HG03460 (cell line): ENCODE results near the gene IFNA6.
"Not testable (repeated sequence)": the region's sequence is repeated elsewhere in the genome, so short reads cannot be mapped to it uniquely, and the experiment has no call there.

Experiments used
- ATAC-seq: cut with Tn5 transposase; IDR thresholded peaks from one replicate; pipeline ENCODE4 v1.9.1; 2021; ENCODE audit not compliant: unreplicated experiment

Gene IFNA6

GRCh38 chr9:21350787-21351186 lies at the start of gene IFNA6:
TSS of gene IFNA6 (minus strand) at chr9:21350887. CDS start at chr9:21350887, 0 bp downstream.
- no peak for ATAC-seq

GRCh38 chr9:21399956-21400355 lies 49.3 kb upstream of the IFNA6 start:
- no peak for ATAC-seq

DNA sequence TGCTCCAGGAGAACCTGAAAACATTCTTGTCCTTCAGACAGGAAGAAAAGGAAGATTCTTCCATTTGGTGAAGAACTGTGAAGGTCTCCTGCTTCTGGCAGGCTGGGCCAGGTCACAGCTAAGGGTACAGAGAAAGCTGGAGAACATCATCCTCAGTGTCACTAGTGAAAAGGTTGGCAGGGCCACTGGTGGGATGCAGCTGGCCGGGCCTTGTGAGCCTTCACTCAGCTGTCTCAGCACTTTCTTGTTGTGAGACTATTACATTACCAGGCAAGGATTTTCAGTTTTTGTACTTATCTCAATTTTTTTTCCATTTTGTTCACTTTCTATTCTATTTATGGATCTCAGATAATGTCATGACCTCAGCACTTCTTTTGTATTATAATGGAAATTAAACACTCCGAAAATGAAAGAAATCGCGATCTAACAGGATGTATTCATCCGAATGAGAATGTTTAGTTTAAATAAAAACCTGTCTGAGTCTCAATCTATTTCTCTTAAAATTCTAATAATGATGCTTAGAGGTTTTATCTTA lies 48.3 kb upstream of the IFNA6 start:
- ATAC-seq = no peak

DNA sequence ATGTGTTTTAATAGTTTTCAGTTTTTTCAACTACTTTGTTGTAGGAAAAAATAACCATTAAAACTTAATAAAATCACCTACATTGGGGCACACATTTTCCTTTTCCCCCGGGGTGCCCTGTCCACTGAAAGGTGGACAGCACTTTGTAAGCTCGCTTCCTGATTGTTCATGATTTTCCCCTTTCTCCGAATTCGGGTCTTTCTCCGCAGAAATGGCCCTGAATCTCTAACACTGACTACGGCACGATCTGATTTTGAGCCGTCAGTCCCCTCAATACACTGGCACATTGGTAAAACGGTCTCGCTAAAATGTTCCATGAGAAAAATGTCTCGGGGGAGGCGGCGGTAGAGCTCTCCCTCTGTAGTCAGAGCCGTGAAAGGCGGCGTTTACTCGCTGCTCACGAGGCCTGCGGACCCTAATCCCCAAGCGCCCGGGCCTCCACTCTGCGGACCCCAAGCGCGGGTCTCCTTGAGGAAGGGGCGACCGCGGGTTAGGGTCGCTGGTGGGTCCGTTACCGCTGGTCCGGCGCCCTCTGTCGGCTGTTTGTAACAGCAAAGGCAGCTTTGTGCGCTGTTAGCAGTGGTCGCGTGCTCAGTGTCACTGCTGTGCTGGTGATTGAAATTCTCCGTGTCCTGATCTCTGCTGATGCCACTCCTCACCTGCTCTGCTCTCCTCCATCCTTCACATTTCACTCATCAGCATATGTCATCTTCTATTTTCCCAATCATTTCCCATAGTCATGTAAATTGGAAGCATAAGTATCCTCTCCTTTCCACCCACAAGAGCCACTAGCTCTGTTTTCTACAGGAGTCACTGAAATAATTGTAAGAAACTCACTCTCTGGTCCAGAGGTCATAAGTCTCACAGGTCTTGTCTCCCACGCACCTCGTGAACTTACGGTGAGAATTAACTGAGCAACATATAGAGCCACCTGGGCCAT lies 45.4 kb upstream of the IFNA6 start:
- ATAC-seq = peak; percentile 66

- peak; percentile 75 for ATAC-seq
These were observed 41.6 kb upstream of the IFNA6 start for GRCh38 chr9:21392270-21392669.

GRCh38 chr9:21385131-21385670 lies 34.5 kb upstream of the IFNA6 start, which contains the start of gene IFNA2:
TSS of gene IFNA2 (minus strand) at chr9:21385398. CDS start at chr9:21385329, 69 bp downstream.
- ATAC-seq = no peak

DNA sequence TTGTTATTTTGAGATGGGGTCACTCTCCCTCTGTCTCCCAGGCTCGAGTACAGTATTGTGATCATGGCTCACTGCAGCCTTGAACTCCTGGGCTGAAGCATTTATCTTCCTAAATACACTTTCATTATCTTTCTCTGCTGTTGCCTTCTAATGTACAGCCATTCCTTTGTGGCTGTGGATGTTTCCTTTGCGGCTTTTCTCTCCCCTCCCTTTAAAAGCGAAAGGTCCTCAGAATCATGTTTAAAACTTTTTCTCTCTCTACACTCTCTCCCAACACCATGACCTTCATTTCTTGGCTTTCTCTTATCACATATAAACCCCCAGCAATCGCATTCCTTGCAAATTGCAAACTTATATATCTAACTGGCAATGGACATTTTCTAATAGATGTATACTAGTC lies 32.9 kb upstream of the IFNA6 start:
- ATAC-seq = no peak

DNA sequence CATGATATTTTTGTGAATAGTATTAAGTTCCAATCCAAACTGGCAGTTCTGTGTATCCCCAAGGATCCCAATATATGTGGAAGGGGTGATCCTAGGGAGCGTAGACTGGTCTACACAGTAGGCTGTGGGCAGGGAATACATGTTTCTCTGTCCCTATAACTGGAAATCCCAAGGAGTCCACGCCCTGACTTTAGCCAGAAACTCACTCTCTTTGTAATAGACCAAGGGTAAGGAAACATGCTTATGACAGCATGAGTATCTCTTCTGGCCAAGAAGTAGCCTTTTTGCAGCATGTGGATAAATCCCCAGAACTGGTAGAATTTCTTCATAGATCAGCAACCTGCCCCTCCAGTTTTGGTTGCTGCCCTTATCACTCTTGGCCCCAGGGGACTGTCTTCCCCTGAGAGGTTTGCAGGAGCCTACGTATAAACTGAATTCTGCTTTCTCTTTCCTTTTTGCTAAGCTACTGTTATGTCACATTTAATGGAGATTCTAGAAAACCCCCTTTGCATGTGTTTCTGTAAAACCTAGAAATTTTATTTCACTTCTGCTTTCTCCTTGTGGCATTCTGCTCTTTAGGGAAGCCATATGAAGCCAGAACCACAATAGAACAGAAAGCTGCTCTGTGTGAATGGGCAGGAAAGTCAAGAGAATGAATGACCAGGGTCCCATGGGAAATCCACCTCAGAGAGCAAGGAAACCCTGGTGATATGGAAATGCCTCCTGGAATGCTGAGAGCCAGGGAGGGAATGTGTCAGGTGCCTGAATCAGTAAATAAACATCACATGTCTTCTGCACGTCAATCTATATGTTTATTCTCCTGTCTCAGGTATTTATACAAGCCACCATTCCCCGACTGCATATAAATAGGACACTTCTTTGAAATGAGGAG lies 31.0 kb upstream of the IFNA6 start:
- ATAC-seq = peak; percentile 96

DNA sequence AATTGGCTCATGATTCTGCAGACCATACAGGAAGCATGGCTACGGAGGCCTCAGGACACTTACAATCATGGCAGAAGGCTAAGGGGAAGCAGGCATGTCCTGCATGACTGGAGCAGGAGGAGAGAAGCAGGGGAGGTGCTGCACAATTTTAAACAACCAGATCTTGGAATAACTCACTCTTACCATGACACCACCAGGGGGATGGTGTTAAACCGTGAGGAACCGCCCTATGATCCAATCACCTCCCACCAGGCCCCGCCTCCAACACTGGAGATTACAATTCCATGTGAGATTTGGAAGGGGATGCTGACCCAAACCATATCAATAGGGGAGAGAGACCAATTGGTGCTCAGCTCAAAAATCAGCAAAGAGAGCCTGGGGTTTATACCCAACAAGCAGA lies 20.8 kb upstream of the IFNA6 start:
- ATAC-seq = not testable (repeated sequence)

DNA sequence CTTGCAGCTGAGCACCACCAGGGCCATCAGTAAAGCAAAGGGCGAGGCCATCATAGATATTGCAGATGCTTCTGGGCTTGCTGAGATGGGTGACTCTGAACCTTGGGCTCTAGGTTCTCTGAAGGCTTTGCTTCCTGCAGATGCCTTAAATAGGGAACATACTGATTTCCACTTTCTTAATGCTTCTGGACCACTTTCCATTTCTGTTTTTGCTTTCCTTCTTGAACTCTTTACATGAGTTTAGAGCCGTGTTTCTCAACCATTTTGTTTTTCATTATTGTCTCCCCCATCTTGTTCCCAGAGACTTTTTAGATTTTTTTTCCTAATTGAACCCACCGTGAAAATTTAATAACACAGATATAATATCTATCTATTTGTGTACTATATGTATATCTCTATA lies 17.3 kb upstream of the IFNA6 start, which contains the start of gene IFNA13:
Gene IFNA13 (minus strand): TSS at position 101 of the 400 bp plus-strand sequence. CDS start 47 bp downstream, at position 54.
- ATAC-seq = no peak

GRCh38 chr9:21367169-21367568 lies 16.5 kb upstream of the IFNA6 start:
- peak; percentile 89 for ATAC-seq

GRCh38 chr9:21362287-21362686 lies 11.6 kb upstream of the IFNA6 start:
- no peak for ATAC-seq

- ATAC-seq = peak; percentile 95
These were observed 7.1 kb upstream of the IFNA6 start for GRCh38 chr9:21357479-21358460.

- no peak for ATAC-seq
These were observed 2.2 kb downstream of the IFNA6 start for GRCh38 chr9:21348430-21348970.

DNA sequence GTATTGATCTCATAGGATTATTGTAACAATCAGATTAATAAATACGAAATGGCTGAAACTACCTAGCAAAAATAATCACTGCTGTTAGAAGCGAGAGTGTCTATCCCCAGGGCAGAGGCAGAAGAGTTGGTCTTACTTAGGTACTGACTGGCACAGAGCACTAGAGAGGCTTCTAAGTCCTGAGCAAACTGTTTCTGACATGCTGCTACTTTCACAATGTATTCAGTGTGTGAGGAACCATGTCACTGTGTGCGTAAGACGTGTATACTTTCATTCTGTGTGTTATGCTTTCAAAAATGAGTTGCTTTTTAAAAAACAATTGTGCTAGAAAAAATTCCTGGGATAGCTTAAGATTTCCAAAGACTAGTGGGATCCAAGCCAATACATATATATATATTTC lies 10.0 kb downstream of the IFNA6 start:
- ATAC-seq = no peak

GRCh38 chr9:21336457-21336856 lies 14.2 kb downstream of the IFNA6 start:
- ATAC-seq = no peak

DNA sequence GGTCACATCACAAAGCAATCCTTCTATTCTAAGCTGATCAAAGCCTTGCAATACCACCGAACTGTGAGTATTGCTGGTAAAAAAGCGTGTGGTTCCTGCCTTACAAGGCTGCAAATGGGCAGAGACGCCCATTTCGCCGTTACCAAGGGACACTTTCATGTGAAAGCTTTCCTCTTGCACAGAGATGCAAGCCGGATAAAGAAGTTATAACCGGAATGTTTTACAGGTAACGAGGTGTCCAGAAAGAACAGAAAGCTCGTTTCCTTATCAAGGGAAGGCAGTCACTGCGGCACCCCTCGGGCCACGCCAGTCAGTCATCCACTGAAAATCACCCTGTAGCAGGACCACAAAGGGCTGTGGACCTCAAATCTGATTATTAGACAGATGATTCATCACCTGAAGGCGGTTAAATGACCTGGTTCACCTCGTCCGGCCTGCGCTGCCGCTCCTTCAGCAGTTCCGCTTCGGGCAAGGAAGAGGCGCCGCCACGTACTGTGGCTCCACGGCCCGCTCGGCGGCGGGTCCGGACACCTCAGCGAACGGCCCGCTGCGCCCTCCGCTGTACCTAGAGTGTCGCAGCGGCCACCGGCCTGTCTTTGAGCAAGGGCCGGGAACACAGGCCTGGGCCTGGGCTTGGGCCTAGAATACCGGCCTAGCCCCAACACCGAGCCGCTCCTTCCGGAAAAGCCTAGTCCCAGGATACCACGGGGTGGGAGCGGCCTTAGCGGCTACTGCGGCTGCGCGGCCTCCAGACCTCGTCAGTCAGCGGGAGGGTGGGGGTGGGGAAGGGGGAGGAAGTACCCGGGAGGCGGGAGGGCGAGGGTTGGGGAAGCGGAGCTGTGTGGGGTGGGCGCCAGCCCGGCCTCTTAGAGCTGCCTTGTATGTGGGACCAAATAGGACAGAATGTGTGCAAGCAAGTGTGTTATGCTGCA lies 15.7 kb downstream of the IFNA6 start, which contains the start of gene KLHL9:
Gene KLHL9 (minus strand): TSS at position 704 of the 932 bp plus-strand sequence. CDS start 545 bp downstream, at position 159.
- ATAC-seq = peak; percentile 84

- no peak for ATAC-seq
These were observed 17.5 kb downstream of the IFNA6 start for GRCh38 chr9:21333226-21333625.
